ENCODE measurements around the gene MYO1E. TPM values are rescaled to one million over a fixed set of nuclear protein-coding genes. Genes with fewer than 3 reads are reported as not detected.

The MYO1E gene
- total RNA-seq, 1 experiment from 2014 or later, result 83.6 TPM

- TF ChIP-seq PRRX2 (CRISPR knock-in tag; IDR thresholded peaks at IDR 0.05) (no peak), ERG (CRISPR knock-in tag; IDR thresholded peaks at IDR 0.05) (no peak), ZNF232 (CRISPR knock-in tag; IDR thresholded peaks at IDR 0.05) (no peak), IRF2 (CRISPR knock-in tag; IDR thresholded peaks at IDR 0.05; ENCODE audit: borderline replicate concordance, low read depth) (no peak), NFATC4 (CRISPR knock-in tag; IDR thresholded peaks at IDR 0.05) (no peak), ESRRA (CRISPR knock-in tag; IDR thresholded peaks at IDR 0.05; ENCODE audit: borderline replicate concordance) (no peak), TEAD4 (CRISPR knock-in tag; IDR thresholded peaks at IDR 0.05) (no peak)
- TF ChIP-seq, protein P1, sequence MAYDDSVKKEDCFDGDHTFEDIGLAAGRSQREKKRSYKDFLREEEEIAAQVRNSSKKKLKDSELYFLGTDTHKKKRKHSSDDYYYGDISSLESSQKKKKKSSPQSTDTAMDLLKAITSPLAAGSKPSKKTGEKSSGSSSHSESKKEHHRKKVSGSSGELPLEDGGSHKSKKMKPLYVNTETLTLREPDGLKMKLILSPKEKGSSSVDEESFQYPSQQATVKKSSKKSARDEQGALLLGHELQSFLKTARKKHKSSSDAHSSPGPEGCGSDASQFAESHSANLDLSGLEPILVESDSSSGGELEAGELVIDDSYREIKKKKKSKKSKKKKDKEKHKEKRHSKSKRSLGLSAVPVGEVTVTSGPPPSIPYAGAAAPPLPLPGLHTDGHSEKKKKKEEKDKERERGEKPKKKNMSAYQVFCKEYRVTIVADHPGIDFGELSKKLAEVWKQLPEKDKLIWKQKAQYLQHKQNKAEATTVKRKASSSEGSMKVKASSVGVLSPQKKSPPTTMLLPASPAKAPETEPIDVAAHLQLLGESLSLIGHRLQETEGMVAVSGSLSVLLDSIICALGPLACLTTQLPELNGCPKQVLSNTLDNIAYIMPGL (CRISPR knock-in tag; IDR thresholded peaks at IDR 0.05), result no peak
These were observed 213.5 kb downstream of the MYO1E start (continued) for GRCh38 chr15:59159210-59159609.

DNA sequence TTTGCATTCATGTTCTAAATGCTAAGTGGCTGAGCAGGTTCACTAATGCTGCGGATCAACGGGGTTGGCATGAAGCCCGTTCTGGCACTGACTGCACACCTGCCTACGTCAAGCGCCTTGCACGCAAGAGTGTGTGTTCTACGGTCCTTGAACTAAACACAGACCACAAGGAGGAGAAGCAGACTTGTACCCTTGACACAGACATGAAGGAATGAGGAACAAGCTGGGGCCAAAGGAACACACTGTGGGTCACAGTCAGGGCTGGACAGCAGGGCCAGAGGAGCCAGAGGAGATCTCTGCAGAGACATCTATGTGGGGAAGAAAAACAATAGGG is 214.0 kb downstream of the MYO1E start:
- ATAC-seq (no peak), DNase-seq (ENCODE audit: low spot score) (no peak)
- no peaks in the 10 kb centered on the region for H3K9me3 Mint-ChIP-seq
- H3K4me1 Mint-ChIP-seq, result 0 out of 2 replicates have a peak, but pooled peaks cover 3% of the 10 kb centered on the region
- H3K36me3 Mint-ChIP-seq, result peaks cover 46% of the 10 kb centered on the region
- POLR2A ChIA-PET, result no interaction called here
- no peak overlapping the region for H3K4me3 Mint-ChIP-seq
- H3K27ac Mint-ChIP-seq, result no peak overlapping the region
- CTCF ChIA-PET, result interaction anchor here (1.2 kb wide), 1 partner anchor 178 kb away, joined by 4 read pairs; no protein-coding TSS in a partner anchor
- H3K27me3 Mint-ChIP-seq (ENCODE audit: low read depth), result no peaks in the 10 kb centered on the region
- TF ChIP-seq GABPB1 (CRISPR knock-in tag; IDR thresholded peaks at IDR 0.05), result no peak
- TF ChIP-seq ETV6 (CRISPR knock-in tag; IDR thresholded peaks at IDR 0.05), result no peak
- TF ChIP-seq, protein P2, sequence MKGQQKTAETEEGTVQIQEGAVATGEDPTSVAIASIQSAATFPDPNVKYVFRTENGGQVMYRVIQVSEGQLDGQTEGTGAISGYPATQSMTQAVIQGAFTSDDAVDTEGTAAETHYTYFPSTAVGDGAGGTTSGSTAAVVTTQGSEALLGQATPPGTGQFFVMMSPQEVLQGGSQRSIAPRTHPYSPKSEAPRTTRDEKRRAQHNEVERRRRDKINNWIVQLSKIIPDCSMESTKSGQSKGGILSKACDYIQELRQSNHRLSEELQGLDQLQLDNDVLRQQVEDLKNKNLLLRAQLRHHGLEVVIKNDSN (CRISPR knock-in tag; IDR thresholded peaks at IDR 0.05), result no peak
- TF ChIP-seq ESRRA (CRISPR knock-in tag; IDR thresholded peaks at IDR 0.05; ENCODE audit: borderline replicate concordance), result no peak
- TF ChIP-seq, protein P3, sequence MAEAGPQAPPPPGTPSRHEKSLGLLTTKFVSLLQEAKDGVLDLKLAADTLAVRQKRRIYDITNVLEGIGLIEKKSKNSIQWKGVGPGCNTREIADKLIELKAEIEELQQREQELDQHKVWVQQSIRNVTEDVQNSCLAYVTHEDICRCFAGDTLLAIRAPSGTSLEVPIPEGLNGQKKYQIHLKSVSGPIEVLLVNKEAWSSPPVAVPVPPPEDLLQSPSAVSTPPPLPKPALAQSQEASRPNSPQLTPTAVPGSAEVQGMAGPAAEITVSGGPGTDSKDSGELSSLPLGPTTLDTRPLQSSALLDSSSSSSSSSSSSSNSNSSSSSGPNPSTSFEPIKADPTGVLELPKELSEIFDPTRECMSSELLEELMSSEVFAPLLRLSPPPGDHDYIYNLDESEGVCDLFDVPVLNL (CRISPR knock-in tag; IDR thresholded peaks at IDR 0.05; ENCODE audit: borderline replicate concordance, low read depth), result no peak
- no peak for TF ChIP-seq IRF2 (CRISPR knock-in tag; IDR thresholded peaks at IDR 0.05; ENCODE audit: borderline replicate concordance, low read depth)
- TF ChIP-seq, protein P4, sequence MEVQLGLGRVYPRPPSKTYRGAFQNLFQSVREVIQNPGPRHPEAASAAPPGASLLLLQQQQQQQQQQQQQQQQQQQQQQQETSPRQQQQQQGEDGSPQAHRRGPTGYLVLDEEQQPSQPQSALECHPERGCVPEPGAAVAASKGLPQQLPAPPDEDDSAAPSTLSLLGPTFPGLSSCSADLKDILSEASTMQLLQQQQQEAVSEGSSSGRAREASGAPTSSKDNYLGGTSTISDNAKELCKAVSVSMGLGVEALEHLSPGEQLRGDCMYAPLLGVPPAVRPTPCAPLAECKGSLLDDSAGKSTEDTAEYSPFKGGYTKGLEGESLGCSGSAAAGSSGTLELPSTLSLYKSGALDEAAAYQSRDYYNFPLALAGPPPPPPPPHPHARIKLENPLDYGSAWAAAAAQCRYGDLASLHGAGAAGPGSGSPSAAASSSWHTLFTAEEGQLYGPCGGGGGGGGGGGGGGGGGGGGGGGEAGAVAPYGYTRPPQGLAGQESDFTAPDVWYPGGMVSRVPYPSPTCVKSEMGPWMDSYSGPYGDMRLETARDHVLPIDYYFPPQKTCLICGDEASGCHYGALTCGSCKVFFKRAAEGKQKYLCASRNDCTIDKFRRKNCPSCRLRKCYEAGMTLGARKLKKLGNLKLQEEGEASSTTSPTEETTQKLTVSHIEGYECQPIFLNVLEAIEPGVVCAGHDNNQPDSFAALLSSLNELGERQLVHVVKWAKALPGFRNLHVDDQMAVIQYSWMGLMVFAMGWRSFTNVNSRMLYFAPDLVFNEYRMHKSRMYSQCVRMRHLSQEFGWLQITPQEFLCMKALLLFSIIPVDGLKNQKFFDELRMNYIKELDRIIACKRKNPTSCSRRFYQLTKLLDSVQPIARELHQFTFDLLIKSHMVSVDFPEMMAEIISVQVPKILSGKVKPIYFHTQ (CRISPR knock-in tag; IDR thresholded peaks at IDR 0.05), result no peak
- TF ChIP-seq USF2 (CRISPR knock-in tag; IDR thresholded peaks at IDR 0.05), result no peak
- TF ChIP-seq, protein P5, sequence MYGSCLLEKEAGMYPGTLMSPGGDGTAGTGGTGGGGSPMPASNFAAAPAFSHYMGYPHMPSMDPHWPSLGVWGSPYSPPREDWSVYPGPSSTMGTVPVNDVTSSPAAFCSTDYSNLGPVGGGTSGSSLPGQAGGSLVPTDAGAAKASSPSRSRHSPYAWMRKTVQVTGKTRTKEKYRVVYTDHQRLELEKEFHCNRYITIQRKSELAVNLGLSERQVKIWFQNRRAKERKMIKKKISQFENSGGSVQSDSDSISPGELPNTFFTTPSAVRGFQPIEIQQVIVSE (CRISPR knock-in tag; IDR thresholded peaks at IDR 0.05; ENCODE audit: borderline replicate concordance), result no peak
- no peak for TF ChIP-seq AFF4 (CRISPR knock-in tag; IDR thresholded peaks at IDR 0.05; ENCODE audit: borderline replicate concordance)
- TF ChIP-seq SP1 (CRISPR knock-in tag; conservative IDR thresholded peaks at IDR 0.05), result no peak
- TF ChIP-seq CTCF (IDR thresholded peaks at IDR 0.05), result no peak
- TF ChIP-seq OVOL2 (CRISPR knock-in tag; IDR thresholded peaks at IDR 0.05; ENCODE audit: borderline replicate concordance), result no peak
- TF ChIP-seq ERG (CRISPR knock-in tag; IDR thresholded peaks at IDR 0.05), result no peak
